K562 (cell line): Measurements from ENCODE around the gene MED15. TPM values are rescaled to one million over a fixed set of nuclear protein-coding genes. Genes with fewer than 3 reads are reported as not detected.

Source experiments
- ETV5 ChIP-seq: sonication (generic); formaldehyde crosslinking; IDR thresholded peaks from 2 replicates; pipeline ENCODE4 v1.4.0; 2020; ENCODE audit warnings: low read depth, mild to moderate bottlenecking, missing genetic modification reagents
- FOXA3 ChIP-seq, 2 experiments: fragments of 450-650 bp in 1 of 2; sonication (generic) in 1 of 2; formaldehyde crosslinking; IDR thresholded peaks in 1 of 2; conservative IDR thresholded peaks in 1 of 2; 2 replicates each; pipeline versions ENCODE4 v1.4.0 to v1.8.0; 2020 to 2022; ENCODE audit warnings: mild to moderate bottlenecking in 2 of 2, missing genetic modification reagents in 1 of 2
- FOXM1 ChIP-seq, 2 experiments: fragments of 450-650 bp in 1 of 2; sonication (generic) in 1 of 2; formaldehyde crosslinking in 1 of 2; IDR thresholded peaks; 2 replicates each; pipeline versions ENCODE4 v1.6.1 to v1.9.0; 2017 to 2022; ENCODE audit warnings: low read depth in 2 of 2, mild to moderate bottlenecking in 2 of 2, missing genetic modification reagents in 1 of 2, moderate library complexity in 1 of 2
- MCM3 ChIP-seq: fragments of 450-650 bp; IDR thresholded peaks from 2 replicates; pipeline ENCODE4 v1.6.1; 2016
- POLR2AphosphoS2 ChIP-seq: IDR thresholded peaks from 2 replicates; pipeline ENCODE4 v1.6.1; 2012; ENCODE audit warnings: low read length, improper control_type of control experiment
- RBBP5 ChIP-seq: fragments of 200-600 bp; sonication (generic); IDR thresholded peaks from 2 replicates; pipeline ENCODE4 v1.6.1; 2012; ENCODE audit warnings: borderline replicate concordance, mild to moderate bottlenecking, low read length, control low read depth, inconsistent platforms; ENCODE audit not compliant: insufficient read depth, poor library complexity, severe bottlenecking
- RBFOX2 ChIP-seq: fragments of 200-400 bp; formaldehyde crosslinking; IDR thresholded peaks from 2 replicates; pipeline ENCODE4 v1.6.1; 2017; ENCODE audit warnings: low read depth, mild to moderate bottlenecking, low read length, moderate library complexity
- SIN3A ChIP-seq, 2 experiments: fragments of 150-350 bp in 1 of 2; IDR thresholded peaks; 2 replicates each; pipeline ENCODE4 v1.6.1; 2011 to 2016; ENCODE audit warnings: borderline replicate concordance in 2 of 2, low read depth in 2 of 2, low read length in 2 of 2, mild to moderate bottlenecking in 2 of 2, moderate library complexity in 2 of 2; ENCODE audit not compliant: control insufficient read depth in 1 of 2
- SMAD4 ChIP-seq: fragments of 250-450 bp; sonication (Bioruptor Pico); conservative IDR thresholded peaks from 2 replicates; pipeline ENCODE4 v1.8.0; 2021; ENCODE audit warnings: inconsistent platforms, mild to moderate bottlenecking, moderate library complexity
- ZNF57 ChIP-seq: fragments of 450-650 bp; formaldehyde crosslinking; IDR thresholded peaks from 2 replicates; pipeline ENCODE4 v1.4.0; 2020; ENCODE audit warnings: mild to moderate bottlenecking, moderate library complexity
- ZNF586 ChIP-seq: fragments of 450-650 bp; formaldehyde crosslinking; conservative IDR thresholded peaks from 2 replicates; pipeline ENCODE4 v1.4.0; 2020; ENCODE audit warnings: mild to moderate bottlenecking, moderate library complexity
- polyA plus RNA-seq, 8 experiments: library from polyadenylated mRNA; depleted of rRNA in 4 of 8; stranded (reverse) in 5 of 8; unstranded in 3 of 8; fragments of >200 nt; fragmentation: Nextera tagmentation in 2 of 8; fragmentation: Illumina TruSeq in 1 of 8; extraction: Ambion mirVana in 2 of 8; extraction: Trizol in 1 of 8; gene quantifications; 2 replicates each; pipeline versions ENCODE4 v1.2.1 to v1.2.3, GENCODE V29; 2011 to 2014; ENCODE audit warnings: inconsistent platforms in 1 of 8, missing spikeins in 1 of 8
- total RNA-seq, 7 experiments: library from RNA; depleted of rRNA in 6 of 7; stranded (reverse); fragments of >200 nt in 6 of 7; fragmentation: Illumina TruSeq in 2 of 7; extraction: Trizol in 2 of 7; gene quantifications; 2 replicates each; pipeline versions ENCODE4 v1.2.1 to v1.2.3, GENCODE V29; 2011 to 2021; ENCODE audit warnings: low replicate concordance in 1 of 7
- TF ChIP-seq, protein P1 (sequence below): fragments of 250-450 bp; sonication (Bioruptor Pico); IDR thresholded peaks from 2 replicates; pipeline ENCODE4 v1.5.0; 2021; ENCODE audit warnings: mild to moderate bottlenecking, moderate library complexity
- TF ChIP-seq, protein P2 (sequence below): fragments of 450-650 bp; IDR thresholded peaks from 2 replicates; pipeline ENCODE4 v1.6.1; 2017; ENCODE audit warnings: antibody characterized with exemption, mild to moderate bottlenecking
- TF ChIP-seq, protein P3 (sequence below), 2 experiments: fragments of 150-350 bp in 1 of 2; IDR thresholded peaks; 2 replicates each; pipeline ENCODE4 v1.6.1; 2012 to 2016; ENCODE audit warnings: low read depth in 2 of 2, low read length in 2 of 2, mild to moderate bottlenecking in 1 of 2, moderate library complexity in 1 of 2

Gene MED15
- total and polyA plus RNA-seq, 9 of the 15 experiments (the other 6 are each of a cell fraction or from before 2014, with no cell fraction given) = 4.0 to 271 (median 60.1) TPM

DNA sequence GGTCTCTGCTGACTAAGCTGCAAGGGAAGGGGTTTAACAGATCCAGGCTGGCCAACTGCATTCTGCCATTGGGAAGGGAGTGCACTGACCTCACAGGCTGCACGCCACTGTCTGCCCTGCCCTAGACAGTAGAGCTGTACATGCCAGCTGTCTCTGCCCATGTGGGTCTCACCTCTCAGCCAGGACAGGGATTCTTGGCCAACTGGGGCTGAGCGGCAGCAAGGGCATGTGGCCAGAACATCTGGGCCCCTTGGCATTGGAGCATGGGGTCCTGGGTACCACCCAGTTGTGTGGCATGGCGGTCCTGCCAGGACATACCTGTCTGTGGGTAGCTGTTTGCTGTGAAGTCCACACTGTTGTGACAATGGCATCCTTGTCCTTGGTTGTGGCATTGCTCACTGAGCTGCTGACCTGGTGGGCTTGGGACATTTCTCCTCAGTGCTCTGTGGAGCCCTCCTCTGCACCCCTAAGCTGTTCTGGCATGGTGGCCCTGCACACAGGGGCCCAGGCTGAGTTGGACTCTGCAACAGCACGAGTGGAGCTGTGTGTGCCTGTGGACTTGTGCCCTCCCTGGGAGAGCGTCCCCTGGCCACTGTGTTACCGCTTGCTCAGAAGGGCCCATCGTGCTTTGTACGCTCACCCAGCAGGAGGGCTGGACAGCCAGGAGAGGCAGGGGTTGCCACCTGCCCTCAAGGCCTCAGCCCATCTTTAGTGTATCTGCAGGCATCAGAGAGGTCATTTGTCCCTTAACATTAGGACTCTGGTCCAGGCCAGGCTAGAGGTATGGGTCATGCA is 46.7 kb downstream of the MED15 start (continued):
- TF ChIP-seq, protein P1, sequence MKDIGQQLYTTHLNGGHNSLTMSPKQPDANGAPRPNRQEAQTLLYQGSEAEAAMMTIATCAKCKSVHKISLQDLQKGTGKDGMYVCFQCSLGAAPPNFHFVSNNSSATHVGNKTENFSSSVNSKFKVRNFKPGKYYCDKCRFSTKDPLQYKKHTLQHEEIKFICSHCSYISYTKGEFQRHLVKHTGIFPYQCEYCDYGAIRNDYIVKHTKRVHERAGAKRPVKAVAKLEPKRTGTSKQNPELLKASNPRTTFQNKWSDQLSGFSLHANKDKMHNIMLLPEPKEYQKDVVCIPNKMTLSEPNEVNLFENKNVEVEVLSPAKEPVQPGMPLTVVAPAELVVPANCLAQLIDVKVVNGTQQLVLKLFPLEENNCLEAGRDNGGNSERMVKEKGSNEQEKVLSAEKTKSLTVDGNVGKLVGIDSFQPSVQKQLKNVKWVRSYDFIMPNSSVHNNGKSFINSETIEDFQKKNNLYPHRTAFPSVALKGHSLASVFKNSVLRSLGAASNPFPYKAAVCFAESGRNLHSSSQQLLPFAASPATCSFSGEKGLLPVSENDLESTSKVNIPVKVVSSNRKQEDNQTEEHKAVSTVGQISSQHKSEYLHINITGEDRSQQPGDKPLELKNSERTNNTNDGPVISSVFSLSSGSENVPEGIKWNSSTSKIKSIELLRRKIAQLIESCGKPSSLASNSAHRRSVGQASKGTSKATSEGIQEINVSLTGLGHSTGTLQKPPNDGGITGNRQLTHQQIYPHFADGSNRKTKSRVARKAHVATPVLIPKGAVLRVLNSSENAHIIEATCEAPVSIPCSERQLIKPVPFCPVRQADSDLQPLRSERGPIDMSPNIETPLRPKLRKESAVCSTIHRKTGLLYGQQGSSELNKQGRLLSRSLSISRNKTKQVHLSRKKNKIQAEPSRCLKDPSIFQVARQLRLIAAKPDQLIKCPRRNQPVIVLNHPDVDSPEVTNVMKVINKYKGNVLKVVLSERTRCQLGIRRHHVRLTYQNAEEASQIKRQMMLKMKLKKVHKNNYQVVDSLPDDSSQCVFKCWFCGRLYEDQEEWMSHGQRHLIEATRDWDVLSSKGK (CRISPR knock-in tag) = no peak
- TF ChIP-seq MCM3 = no peak
- TF ChIP-seq ETV5 = 0 out of 2 replicates have a peak, but pooled peaks have one; percentile 31
- TF ChIP-seq, protein P2, sequence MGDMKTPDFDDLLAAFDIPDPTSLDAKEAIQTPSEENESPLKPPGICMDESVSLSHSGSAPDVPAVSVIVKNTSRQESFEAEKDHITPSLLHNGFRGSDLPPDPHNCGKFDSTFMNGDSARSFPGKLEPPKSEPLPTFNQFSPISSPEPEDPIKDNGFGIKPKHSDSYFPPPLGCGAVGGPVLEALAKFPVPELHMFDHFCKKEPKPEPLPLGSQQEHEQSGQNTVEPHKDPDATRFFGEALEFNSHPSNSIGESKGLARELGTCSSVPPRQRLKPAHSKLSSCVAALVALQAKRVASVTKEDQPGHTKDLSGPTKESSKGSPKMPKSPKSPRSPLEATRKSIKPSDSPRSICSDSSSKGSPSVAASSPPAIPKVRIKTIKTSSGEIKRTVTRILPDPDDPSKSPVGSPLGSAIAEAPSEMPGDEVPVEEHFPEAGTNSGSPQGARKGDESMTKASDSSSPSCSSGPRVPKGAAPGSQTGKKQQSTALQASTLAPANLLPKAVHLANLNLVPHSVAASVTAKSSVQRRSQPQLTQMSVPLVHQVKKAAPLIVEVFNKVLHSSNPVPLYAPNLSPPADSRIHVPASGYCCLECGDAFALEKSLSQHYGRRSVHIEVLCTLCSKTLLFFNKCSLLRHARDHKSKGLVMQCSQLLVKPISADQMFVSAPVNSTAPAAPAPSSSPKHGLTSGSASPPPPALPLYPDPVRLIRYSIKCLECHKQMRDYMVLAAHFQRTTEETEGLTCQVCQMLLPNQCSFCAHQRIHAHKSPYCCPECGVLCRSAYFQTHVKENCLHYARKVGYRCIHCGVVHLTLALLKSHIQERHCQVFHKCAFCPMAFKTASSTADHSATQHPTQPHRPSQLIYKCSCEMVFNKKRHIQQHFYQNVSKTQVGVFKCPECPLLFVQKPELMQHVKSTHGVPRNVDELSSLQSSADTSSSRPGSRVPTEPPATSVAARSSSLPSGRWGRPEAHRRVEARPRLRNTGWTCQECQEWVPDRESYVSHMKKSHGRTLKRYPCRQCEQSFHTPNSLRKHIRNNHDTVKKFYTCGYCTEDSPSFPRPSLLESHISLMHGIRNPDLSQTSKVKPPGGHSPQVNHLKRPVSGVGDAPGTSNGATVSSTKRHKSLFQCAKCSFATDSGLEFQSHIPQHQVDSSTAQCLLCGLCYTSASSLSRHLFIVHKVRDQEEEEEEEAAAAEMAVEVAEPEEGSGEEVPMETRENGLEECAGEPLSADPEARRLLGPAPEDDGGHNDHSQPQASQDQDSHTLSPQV = no peak
- no peak for TF ChIP-seq ZNF586 (CRISPR knock-in tag)
- no peak for TF ChIP-seq RBFOX2
- no peak for TF ChIP-seq FOXM1 (IDR thresholded peaks at IDR 0.05; ENCODE audit: low read depth)
- 0 out of 2 replicates have a peak, but pooled peaks have one; percentile 51 for TF ChIP-seq FOXM1 (CRISPR knock-in tag; IDR thresholded peaks at IDR 0.05; ENCODE audit: low read depth)
- TF ChIP-seq ZNF57 = no peak
- no peak for TF ChIP-seq SIN3A (IDR thresholded peaks at IDR 0.05; ENCODE audit: borderline replicate concordance in 2 of 2, control insufficient read depth in 1 of 2, low read depth in 2 of 2, low read length in 2 of 2)
- no peak for TF ChIP-seq SMAD4 (CRISPR knock-in tag)
- TF ChIP-seq POLR2AphosphoS2 = 0 out of 2 replicates have a peak, but pooled peaks have one; percentile 43
- no peak for TF ChIP-seq FOXA3 (CRISPR knock-in tag; conservative IDR thresholded peaks at IDR 0.05 in 1 of 2, IDR thresholded peaks at IDR 0.05 in 1 of 2)
- TF ChIP-seq, protein P3, sequence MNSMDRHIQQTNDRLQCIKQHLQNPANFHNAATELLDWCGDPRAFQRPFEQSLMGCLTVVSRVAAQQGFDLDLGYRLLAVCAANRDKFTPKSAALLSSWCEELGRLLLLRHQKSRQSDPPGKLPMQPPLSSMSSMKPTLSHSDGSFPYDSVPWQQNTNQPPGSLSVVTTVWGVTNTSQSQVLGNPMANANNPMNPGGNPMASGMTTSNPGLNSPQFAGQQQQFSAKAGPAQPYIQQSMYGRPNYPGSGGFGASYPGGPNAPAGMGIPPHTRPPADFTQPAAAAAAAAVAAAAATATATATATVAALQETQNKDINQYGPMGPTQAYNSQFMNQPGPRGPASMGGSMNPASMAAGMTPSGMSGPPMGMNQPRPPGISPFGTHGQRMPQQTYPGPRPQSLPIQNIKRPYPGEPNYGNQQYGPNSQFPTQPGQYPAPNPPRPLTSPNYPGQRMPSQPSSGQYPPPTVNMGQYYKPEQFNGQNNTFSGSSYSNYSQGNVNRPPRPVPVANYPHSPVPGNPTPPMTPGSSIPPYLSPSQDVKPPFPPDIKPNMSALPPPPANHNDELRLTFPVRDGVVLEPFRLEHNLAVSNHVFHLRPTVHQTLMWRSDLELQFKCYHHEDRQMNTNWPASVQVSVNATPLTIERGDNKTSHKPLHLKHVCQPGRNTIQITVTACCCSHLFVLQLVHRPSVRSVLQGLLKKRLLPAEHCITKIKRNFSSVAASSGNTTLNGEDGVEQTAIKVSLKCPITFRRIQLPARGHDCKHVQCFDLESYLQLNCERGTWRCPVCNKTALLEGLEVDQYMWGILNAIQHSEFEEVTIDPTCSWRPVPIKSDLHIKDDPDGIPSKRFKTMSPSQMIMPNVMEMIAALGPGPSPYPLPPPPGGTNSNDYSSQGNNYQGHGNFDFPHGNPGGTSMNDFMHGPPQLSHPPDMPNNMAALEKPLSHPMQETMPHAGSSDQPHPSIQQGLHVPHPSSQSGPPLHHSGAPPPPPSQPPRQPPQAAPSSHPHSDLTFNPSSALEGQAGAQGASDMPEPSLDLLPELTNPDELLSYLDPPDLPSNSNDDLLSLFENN (IDR thresholded peaks at IDR 0.05; ENCODE audit: low read depth in 2 of 2, low read length in 2 of 2) = no peak
- TF ChIP-seq RBBP5 = peak; percentile 39
